Colonic mucosa (tissue), 4 donors: ENCODE data around the gene RBM20. TPM values are rescaled to one million over a fixed set of nuclear protein-coding genes. Genes with fewer than 3 reads are reported as not detected.

Source experiments
- DNase-seq: peaks from one replicate; pipeline ENCODE4 v3.0.0-alpha.2; 2020
- H3K27ac ChIP-seq: fragments of 200-600 bp; one replicate; pipeline ENCODE4 v1.8.0; 2021
- H3K27me3 ChIP-seq: fragments of 200-600 bp; one replicate; pipeline ENCODE4 v1.8.0; 2021
- H3K36me3 ChIP-seq: fragments of 200-600 bp; one replicate; pipeline ENCODE4 v1.8.0; 2021
- H3K4me1 ChIP-seq: fragments of 200-600 bp; one replicate; pipeline ENCODE4 v1.8.0; 2021; ENCODE audit warnings: mild to moderate bottlenecking
- H3K4me3 ChIP-seq: fragments of 200-600 bp; one replicate; pipeline ENCODE4 v1.8.0; 2021
- H3K9ac ChIP-seq, 2 donors: one replicate each; pipeline ENCODE4 v1.7.0; 2013; ENCODE audit warnings: control low read depth in 2 of 2, low read depth in 2 of 2, low read length in 2 of 2
- H3K9me3 ChIP-seq: fragments of 200-600 bp; one replicate; pipeline ENCODE4 v1.8.0; 2021
- CTCF ChIP-seq: fragments of 200-600 bp; IDR thresholded peaks from one replicate; pipeline ENCODE4 v1.8.0; 2022; ENCODE audit warnings: antibody characterized with exemption, mild to moderate bottlenecking
- intact Hi-C: fragments of 100-400 bp; cut with DNase I; formaldehyde crosslinking; loops from one replicate; pipeline ENCODE4 v1.14.1; 2022
- total RNA-seq, 2 donors: library from RNA; stranded (reverse); fragmentation: NEBNext Ultra II Directional in 1 of 2; extraction: Animal tissue kit (Norgen Biotek cat#: 25700) in 1 of 2; gene quantifications; one replicate each; pipeline ENCODE4 v1.2.1, GENCODE V29; 2021
- donor health status: healthy.
- donor health status: DM: no; HTN: no; CAD: no.
- donor health status: DM: no; HTN: no; CAD: no.

The RBM20 gene
- total RNA-seq, 2 donors from 2014 or later = 0.49 to 0.80 TPM

GRCh38 chr10:110859973-110860376 lies 215.8 kb downstream of the RBM20 start:
- no peak overlapping the region for H3K4me3 ChIP-seq
- intact Hi-C loops = no loop called here
- peak overlapping the region; percentile 93 for H3K27ac ChIP-seq
- no peaks in the 10 kb centered on the region for H3K27me3 ChIP-seq
- peaks cover 31% of the 10 kb centered on the region for H3K4me1 ChIP-seq
- H3K9ac ChIP-seq = peak overlapping the region in 1 of 2 donors; percentile 88
- peak; percentile 29 for DNase-seq
- no peak for TF ChIP-seq CTCF
- H3K36me3 ChIP-seq = no peaks in the 10 kb centered on the region
- no peaks in the 10 kb centered on the region for H3K9me3 ChIP-seq

GRCh38 chr10:110860576-110861241 lies 216.6 kb downstream of the RBM20 start:
- Histone ChIP-seq H3K4me1 (peaks cover 34% of the 10 kb centered on the region), H3K4me3 (no peak overlapping the region), H3K27ac (peak overlapping the region; percentile 93), H3K27me3 (no peaks in the 10 kb centered on the region), H3K9ac (peak overlapping the region; percentile 52 to 88), H3K9me3 (no peaks in the 10 kb centered on the region), H3K36me3 (no peaks in the 10 kb centered on the region)
- intact Hi-C loops = no loop called here
- peak; percentile 61 for DNase-seq
- TF ChIP-seq CTCF = no peak

GRCh38 chr10:110861476-110861875 lies 217.3 kb downstream of the RBM20 start:
- no peaks in the 10 kb centered on the region for H3K36me3 ChIP-seq
- H3K9ac ChIP-seq = peak overlapping the region in 1 of 2 donors; percentile 88
- intact Hi-C loops = no loop called here
- H3K4me1 ChIP-seq = peaks cover 34% of the 10 kb centered on the region
- no peak for DNase-seq
- no peaks in the 10 kb centered on the region for H3K9me3 ChIP-seq
- H3K27ac ChIP-seq = peak overlapping the region; percentile 93
- H3K27me3 ChIP-seq = no peaks in the 10 kb centered on the region
- no peak for TF ChIP-seq CTCF
- H3K4me3 ChIP-seq = no peak overlapping the region

GRCh38 chr10:110861930-110862649 lies 218.0 kb downstream of the RBM20 start:
- no peak for DNase-seq

GRCh38 chr10:110862961-110863360 lies 218.8 kb downstream of the RBM20 start:
- no peaks in the 10 kb centered on the region for H3K36me3 ChIP-seq

More at GRCh38 chr10:110861930-110862649, 218.0 kb downstream of the RBM20 start:
- intact Hi-C loops = no loop called here
- Histone ChIP-seq H3K27ac (peak overlapping the region; percentile 93), H3K36me3 (no peaks in the 10 kb centered on the region), H3K9me3 (no peaks in the 10 kb centered on the region), H3K4me3 (no peak overlapping the region), H3K4me1 (peaks cover 33% of the 10 kb centered on the region), H3K9ac (no peak overlapping the region), H3K27me3 (no peaks in the 10 kb centered on the region)
- TF ChIP-seq CTCF = no peak

More at GRCh38 chr10:110862961-110863360, 218.8 kb downstream of the RBM20 start:
- no peak for DNase-seq
- TF ChIP-seq CTCF = no peak
- Histone ChIP-seq H3K27me3 (no peaks in the 10 kb centered on the region), H3K9me3 (no peaks in the 10 kb centered on the region), H3K4me1 (peaks cover 25% of the 10 kb centered on the region), H3K4me3 (no peak overlapping the region), H3K27ac (no peak overlapping the region), H3K9ac (no peak overlapping the region)
- intact Hi-C loops = no loop called here
